Testis (tissue), 3 donors: ENCODE data around the gene RUNX1. TPM values are rescaled to one million over a fixed set of nuclear protein-coding genes. Genes with fewer than 3 reads are reported as not detected.

Experiments
- DNase-seq: peaks from one replicate; pipeline ENCODE4 v3.0.0-alpha.2; 2019
- H3K27ac ChIP-seq, 2 donors: fragments of 200-600 bp; sonication (generic); one replicate each; pipeline ENCODE4 v1.5.1; 2019
- H3K27me3 ChIP-seq: fragments of 200-600 bp; sonication (generic); one replicate; pipeline ENCODE4 v1.5.1; 2019
- H3K36me3 ChIP-seq: fragments of 200-600 bp; sonication (generic); one replicate; pipeline ENCODE4 v1.5.1; 2017; ENCODE audit warnings: low read depth; ENCODE audit errors: missing control alignments
- H3K4me1 ChIP-seq: fragments of 200-600 bp; sonication (generic); one replicate; pipeline ENCODE4 v1.5.1; 2019
- H3K4me3 ChIP-seq, 2 donors: fragments of 200-600 bp; sonication (generic); one replicate each; pipeline ENCODE4 v1.5.1; 2017 to 2019
- H3K9me3 ChIP-seq: fragments of 200-600 bp; sonication (generic); one replicate; pipeline ENCODE4 v1.5.1; 2017
- POLR2A ChIP-seq: fragments of 450-650 bp; IDR thresholded peaks from one replicate; pipeline ENCODE4 v1.6.1; 2017; ENCODE audit warnings: antibody characterized with exemption, mild to moderate bottlenecking, moderate library complexity
- WGBS, 2 donors: methylation state at CpG; one replicate each; pipeline ENCODE4 v1.1.5; 2018; 5-methylcytosine and 5-hydroxymethylcytosine counted together
- intact Hi-C: fragments of 100-400 bp; cut with DNase I; formaldehyde crosslinking; loops from one replicate; pipeline ENCODE4 v1.15.1; 2023; ENCODE audit warnings: low total_unique reads
- polyA plus RNA-seq: library from polyadenylated mRNA; stranded (reverse); fragments of 350-450 nt; fragmentation: Illumina TruSeq; extraction: RNeasy Lipid Tissue Mini Kit (QIAGEN cat#74804); gene quantifications from one replicate; pipeline ENCODE4 v1.2.3, GENCODE V29; 2014; ENCODE audit warnings: low read depth, low replicate concordance; ENCODE audit not compliant: insufficient read depth
- total RNA-seq, 2 donors: library from RNA; depleted of rRNA; stranded (reverse); fragments of >200 nt; gene quantifications; one replicate each; pipeline ENCODE4 v1.2.3, GENCODE V29; 2016
- TF ChIP-seq, protein P1 (sequence below), 3 experiments: fragments of 450-650 bp in 2 of 3; fragments of 200-600 bp in 1 of 3; sonication (generic) in 1 of 3; IDR thresholded peaks; one replicate each; pipeline ENCODE4 v1.5.1; 2016 to 2019; ENCODE audit warnings: antibody characterized with exemption in 3 of 3, mild to moderate bottlenecking in 2 of 3, moderate library complexity in 1 of 3

Gene RUNX1
- total and polyA plus RNA-seq, 3 donors from 2014 or later: 11.1 to 28.7 (median 24.3) TPM

- H3K27ac ChIP-seq: no peak overlapping the region
- no peak for DNase-seq
- TF ChIP-seq POLR2A: no peak
- TF ChIP-seq, protein P1, sequence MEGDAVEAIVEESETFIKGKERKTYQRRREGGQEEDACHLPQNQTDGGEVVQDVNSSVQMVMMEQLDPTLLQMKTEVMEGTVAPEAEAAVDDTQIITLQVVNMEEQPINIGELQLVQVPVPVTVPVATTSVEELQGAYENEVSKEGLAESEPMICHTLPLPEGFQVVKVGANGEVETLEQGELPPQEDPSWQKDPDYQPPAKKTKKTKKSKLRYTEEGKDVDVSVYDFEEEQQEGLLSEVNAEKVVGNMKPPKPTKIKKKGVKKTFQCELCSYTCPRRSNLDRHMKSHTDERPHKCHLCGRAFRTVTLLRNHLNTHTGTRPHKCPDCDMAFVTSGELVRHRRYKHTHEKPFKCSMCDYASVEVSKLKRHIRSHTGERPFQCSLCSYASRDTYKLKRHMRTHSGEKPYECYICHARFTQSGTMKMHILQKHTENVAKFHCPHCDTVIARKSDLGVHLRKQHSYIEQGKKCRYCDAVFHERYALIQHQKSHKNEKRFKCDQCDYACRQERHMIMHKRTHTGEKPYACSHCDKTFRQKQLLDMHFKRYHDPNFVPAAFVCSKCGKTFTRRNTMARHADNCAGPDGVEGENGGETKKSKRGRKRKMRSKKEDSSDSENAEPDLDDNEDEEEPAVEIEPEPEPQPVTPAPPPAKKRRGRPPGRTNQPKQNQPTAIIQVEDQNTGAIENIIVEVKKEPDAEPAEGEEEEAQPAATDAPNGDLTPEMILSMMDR (IDR thresholded peaks at IDR 0.05): no peak
- no peaks in the 10 kb centered on the region for H3K4me1 ChIP-seq
- H3K4me3 ChIP-seq: no peak overlapping the region
- 78 to 86% methylated on average over 11 of the region's 11 CpGs for WGBS, 2 donors
- intact Hi-C loops: no loop called here
- no peaks in the 10 kb centered on the region for H3K27me3 ChIP-seq
- no peaks in the 10 kb centered on the region for H3K9me3 ChIP-seq
- H3K36me3 ChIP-seq: no peaks in the 10 kb centered on the region
Measured at GRCh38 chr21:35014302-35015041, 34.6 kb downstream of the RUNX1 start.

DNA sequence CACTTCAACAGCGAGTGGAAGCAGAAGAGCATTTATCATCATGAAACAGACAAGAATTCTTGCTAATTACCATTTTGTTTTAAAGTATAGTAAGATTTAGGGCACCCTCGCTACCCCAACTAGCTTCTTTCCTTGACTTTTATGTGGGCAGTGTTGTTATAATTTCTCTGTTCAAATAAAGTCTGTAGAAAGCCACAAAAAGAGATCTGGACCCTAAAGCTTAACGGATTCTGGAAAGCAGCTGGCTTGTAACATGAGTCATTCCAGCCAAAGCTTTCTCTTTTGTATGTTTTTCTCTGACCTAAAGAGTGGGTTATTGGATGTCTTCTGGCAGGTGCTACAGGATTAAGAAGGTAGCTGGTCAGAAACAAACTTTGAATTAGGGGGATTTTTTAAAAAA lies 37.4 kb downstream of the RUNX1 start:
- TF ChIP-seq, protein P1 (IDR thresholded peaks at IDR 0.05): no peak
- TF ChIP-seq POLR2A: no peak
- Histone ChIP-seq H3K4me3 (no peak overlapping the region), H3K36me3 (no peaks in the 10 kb centered on the region), H3K4me1 (no peaks in the 10 kb centered on the region), H3K27me3 (no peaks in the 10 kb centered on the region), H3K27ac (no peak overlapping the region), H3K9me3 (no peaks in the 10 kb centered on the region)
- intact Hi-C loops: no loop called here
- 54 to 75% methylated on average over 3 of the region's 3 CpGs for WGBS, 2 donors
- no peak for DNase-seq

DNA sequence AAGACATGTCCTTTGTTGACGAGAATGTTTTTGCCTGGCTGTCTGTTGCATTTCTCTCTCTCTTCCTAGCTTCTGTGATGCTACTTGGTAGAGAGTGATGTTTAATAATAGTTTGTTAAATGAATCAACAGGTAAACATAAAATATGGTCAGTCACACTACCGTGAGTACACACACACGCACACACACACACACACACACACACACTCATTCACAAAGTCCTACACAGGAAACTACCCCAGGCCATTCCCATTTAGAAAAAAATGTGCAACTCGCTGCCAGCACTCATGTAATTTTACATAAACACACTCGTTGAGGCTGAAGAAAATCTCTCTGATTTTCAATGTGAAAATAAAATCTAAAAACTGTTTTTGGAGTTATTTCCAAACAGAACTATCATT lies 38.7 kb downstream of the RUNX1 start:
- H3K36me3 ChIP-seq: no peaks in the 10 kb centered on the region
- H3K27ac ChIP-seq: no peak overlapping the region
- no peak for DNase-seq
- intact Hi-C loops: no loop called here
- TF ChIP-seq, protein P1 (IDR thresholded peaks at IDR 0.05): no peak
- no peak for TF ChIP-seq POLR2A
- no peaks in the 10 kb centered on the region for H3K9me3 ChIP-seq
- H3K4me3 ChIP-seq: no peak overlapping the region
- WGBS, 2 donors: 76 to 82% methylated on average over 5 of the region's 5 CpGs
- no peaks in the 10 kb centered on the region for H3K4me1 ChIP-seq
- no peaks in the 10 kb centered on the region for H3K27me3 ChIP-seq

DNA sequence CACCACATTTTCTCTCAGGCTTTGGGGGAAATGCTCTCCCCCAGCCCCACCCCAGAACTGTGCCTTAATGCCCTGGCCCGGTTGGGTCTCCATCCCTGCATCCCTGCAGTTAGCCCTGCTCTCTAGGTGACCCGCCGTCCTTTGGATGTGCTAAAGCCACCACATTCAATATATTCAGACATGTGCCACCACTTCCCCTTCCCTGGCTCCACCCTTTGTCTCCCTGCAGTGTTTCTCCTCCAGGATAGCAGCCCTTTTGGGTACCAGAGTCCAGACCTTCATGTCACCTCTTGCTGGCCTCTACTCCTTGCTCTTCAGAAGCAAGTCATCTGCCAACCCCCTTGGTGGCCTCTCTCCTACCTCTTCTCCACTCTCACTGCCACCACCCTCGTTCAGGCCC lies 41.8 kb downstream of the RUNX1 start:
- Histone ChIP-seq H3K9me3 (no peaks in the 10 kb centered on the region), H3K27me3 (no peaks in the 10 kb centered on the region), H3K36me3 (no peaks in the 10 kb centered on the region), H3K4me1 (no peaks in the 10 kb centered on the region), H3K27ac (no peak overlapping the region), H3K4me3 (no peak overlapping the region)
- DNase-seq: no peak
- TF ChIP-seq POLR2A: no peak
- 82 to 89% methylated on average over 4 of the region's 4 CpGs for WGBS, 2 donors
- intact Hi-C loops: no loop called here

- TF ChIP-seq POLR2A: no peak
- TF ChIP-seq, protein P1 (IDR thresholded peaks at IDR 0.05): no peak
- H3K4me3 ChIP-seq: no peak overlapping the region
- H3K36me3 ChIP-seq: no peaks in the 10 kb centered on the region
- no peaks in the 10 kb centered on the region for H3K9me3 ChIP-seq
- no peaks in the 10 kb centered on the region for H3K4me1 ChIP-seq
- H3K27me3 ChIP-seq: no peaks in the 10 kb centered on the region
- intact Hi-C loops: no loop called here
- no peak overlapping the region for H3K27ac ChIP-seq
- 76 to 86% methylated on average over 3 of the region's 3 CpGs for WGBS, 2 donors
- no peak for DNase-seq
Measured at GRCh38 chr21:35006771-35007170, 42.3 kb downstream of the RUNX1 start.
